Measurements from ENCODE around the gene ZDHHC11.
"Not testable (repeated sequence)": the region's sequence is repeated elsewhere in the genome, so short reads cannot be mapped to it uniquely, and the experiment has no call there.

The ZDHHC11 gene

DNA sequence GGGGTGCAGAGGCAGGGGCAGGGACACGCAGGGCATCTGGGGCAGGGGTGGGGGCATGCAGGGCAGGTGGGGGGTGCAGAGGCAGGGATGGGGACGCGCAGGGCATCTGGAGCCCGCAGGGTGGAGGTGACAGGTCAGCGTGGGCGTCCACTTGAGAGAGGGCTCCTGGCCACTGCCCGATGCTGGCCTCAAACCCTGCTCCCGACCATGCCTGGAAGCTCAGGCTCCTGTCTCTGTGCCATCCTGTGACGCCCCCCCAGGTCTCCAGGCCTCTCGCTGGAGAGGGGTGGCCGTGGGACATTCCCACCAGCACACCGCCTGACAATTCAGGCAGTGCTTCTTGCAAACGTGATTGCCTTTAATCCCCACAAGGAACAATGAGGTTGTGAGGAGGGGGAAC is 99.3 kb downstream of the ZDHHC11 start:
- Histone ChIP-seq H3K4me3 (ENCODE audit: low read depth, low read length) (no peak overlapping the region), H3K4ac (ENCODE audit: low read depth, low read length) (no peak overlapping the region), H3K9ac (ENCODE audit: low read length) (no peak overlapping the region), H2BK12ac (ENCODE audit: low read length) (no peak overlapping the region), H4K91ac (ENCODE audit: low read depth, low read length) (no peak overlapping the region), H3K27ac (ENCODE audit: low read depth, low read length) (no peak overlapping the region), H2BK120ac (ENCODE audit: insufficient read depth, low read length, poor library complexity) (no peak overlapping the region), H3K4me1 (ENCODE audit: control insufficient read depth in 1 of 2, insufficient read depth in 2 of 2, low read length in 2 of 2) (no peaks in the 10 kb centered on the region), H2AK5ac (ENCODE audit: low read length) (no peak overlapping the region), H3K79me1 (ENCODE audit: low read length) (no peaks in the 10 kb centered on the region), H3K36me3 (ENCODE audit: control insufficient read depth in 1 of 2, insufficient read depth in 2 of 2, low read length in 2 of 2) (no peaks in the 10 kb centered on the region), H3K27me3 (ENCODE audit: insufficient read depth, low read length) (no peaks in the 10 kb centered on the region), H3K79me2 (ENCODE audit: control insufficient read depth, insufficient read depth, low read length, poor library complexity) (no peaks in the 10 kb centered on the region), H3K23ac (ENCODE audit: low read length) (no peak overlapping the region), H2AFZ (ENCODE audit: insufficient read depth, low read length, poor library complexity) (no peak overlapping the region), H3K14ac (ENCODE audit: low read length) (no peak overlapping the region), H3K4me2 (ENCODE audit: low read length) (no peak overlapping the region), H3K18ac (ENCODE audit: low read length) (no peak overlapping the region), H3K9me3 (ENCODE audit: insufficient read depth, low read depth, low read length) (peaks cover 5% of the 10 kb centered on the region), H2BK5ac (ENCODE audit: low read depth, low read length, poor library complexity) (no peak overlapping the region), H4K12ac (ENCODE audit: low read depth, low read length) (no peak overlapping the region), H4K8ac (ENCODE audit: low read depth, low read length) (no peak overlapping the region)
- no peak for DNase-seq
- WGBS (ENCODE audit: extremely low coverage, insufficient coverage, insufficient read length), result no CpG with 5 or more reads among the region's 13 CpGs

DNA sequence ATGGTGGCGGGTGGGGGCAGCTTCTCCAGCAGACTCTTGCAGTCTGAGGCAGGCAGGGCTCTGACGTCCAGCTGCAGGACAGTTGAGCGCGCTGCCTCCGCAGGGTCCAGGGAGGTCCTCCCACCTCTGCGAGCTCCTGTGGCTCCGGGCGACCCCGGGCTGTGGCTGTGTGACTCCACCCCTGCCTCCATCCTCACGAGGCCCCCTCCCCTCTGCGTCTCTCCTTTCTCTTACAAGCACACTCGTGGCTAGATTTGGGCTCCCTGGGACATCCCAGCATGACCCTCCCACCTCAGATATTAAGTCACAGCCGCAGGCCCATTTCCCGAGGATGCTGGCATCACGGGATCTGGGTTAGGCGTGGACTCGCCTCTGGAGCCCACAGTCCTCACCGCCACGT is 100.6 kb downstream of the ZDHHC11 start:
- not testable (repeated sequence) for H3K79me2 ChIP-seq (ENCODE audit: control insufficient read depth, insufficient read depth, low read length, poor library complexity); H3K4me1 ChIP-seq (ENCODE audit: control insufficient read depth in 1 of 2, insufficient read depth in 2 of 2, low read length in 2 of 2); H3K27ac ChIP-seq (ENCODE audit: low read depth, low read length); H4K8ac ChIP-seq (ENCODE audit: low read depth, low read length); H2BK5ac ChIP-seq (ENCODE audit: low read depth, low read length, poor library complexity); H3K36me3 ChIP-seq (ENCODE audit: control insufficient read depth in 1 of 2, insufficient read depth in 2 of 2, low read length in 2 of 2); H4K12ac ChIP-seq (ENCODE audit: low read depth, low read length); H2BK12ac ChIP-seq (ENCODE audit: low read length); H3K18ac ChIP-seq (ENCODE audit: low read length); H2BK120ac ChIP-seq (ENCODE audit: insufficient read depth, low read length, poor library complexity); H3K27me3 ChIP-seq (ENCODE audit: insufficient read depth, low read length); H3K14ac ChIP-seq (ENCODE audit: low read length); H3K4me2 ChIP-seq (ENCODE audit: low read length); H3K9ac ChIP-seq (ENCODE audit: low read length); H4K91ac ChIP-seq (ENCODE audit: low read depth, low read length); H2AFZ ChIP-seq (ENCODE audit: insufficient read depth, low read length, poor library complexity); H3K4ac ChIP-seq (ENCODE audit: low read depth, low read length); H3K79me1 ChIP-seq (ENCODE audit: low read length); H2AK5ac ChIP-seq (ENCODE audit: low read length); H3K4me3 ChIP-seq (ENCODE audit: low read depth, low read length); H3K9me3 ChIP-seq (ENCODE audit: insufficient read depth, low read depth, low read length); H3K23ac ChIP-seq (ENCODE audit: low read length); DNase-seq
- no CpG with 5 or more reads among the region's 19 CpGs for whole genome bisulfite sequencing (ENCODE audit: extremely low coverage, insufficient coverage, insufficient read length)

DNA sequence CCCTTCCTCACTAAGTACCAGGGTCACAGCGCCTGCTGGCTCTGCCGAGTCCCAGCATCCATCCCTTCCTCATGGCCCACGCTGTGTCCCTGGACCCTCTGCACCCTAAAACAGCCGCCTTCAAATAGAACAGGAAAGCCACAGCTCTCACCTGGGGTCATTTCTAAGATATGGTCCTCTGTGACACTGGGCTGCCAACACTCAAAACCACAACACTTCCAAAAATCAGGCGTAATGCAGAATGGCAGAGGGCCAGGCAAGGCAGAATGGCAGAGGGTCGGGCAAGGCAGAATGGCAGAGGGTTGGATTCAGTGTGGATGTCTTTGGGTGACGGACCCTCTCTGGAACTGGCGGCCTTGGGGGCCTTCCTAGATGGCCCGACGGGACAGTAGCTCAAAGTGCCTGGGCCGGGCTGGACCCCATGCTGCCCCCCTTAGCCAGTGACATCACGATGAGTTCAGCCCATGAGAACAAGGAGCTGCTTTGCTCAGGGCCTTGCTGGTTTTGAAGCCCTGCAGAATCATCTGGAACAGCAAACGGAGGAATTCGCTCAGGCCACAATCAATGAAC is 101.6 kb downstream of the ZDHHC11 start:
- no peak for DNase-seq
- no peaks in the 10 kb centered on the region for H3K79me1 ChIP-seq (ENCODE audit: low read length)
- H2BK120ac ChIP-seq (ENCODE audit: insufficient read depth, low read length, poor library complexity), result no peak overlapping the region
- WGBS (ENCODE audit: extremely low coverage, insufficient coverage, insufficient read length), result no CpG with 5 or more reads among the region's 14 CpGs
- H3K27me3 ChIP-seq (ENCODE audit: insufficient read depth, low read length), result no peaks in the 10 kb centered on the region
- H2BK5ac ChIP-seq (ENCODE audit: low read depth, low read length, poor library complexity), result no peak overlapping the region
- no peak overlapping the region for H2BK12ac ChIP-seq (ENCODE audit: low read length)
- no peak overlapping the region for H4K8ac ChIP-seq (ENCODE audit: low read depth, low read length)
- no peaks in the 10 kb centered on the region for H3K36me3 ChIP-seq (ENCODE audit: control insufficient read depth in 1 of 2, insufficient read depth in 2 of 2, low read length in 2 of 2)
- H3K14ac ChIP-seq (ENCODE audit: low read length), result no peak overlapping the region
- H3K79me2 ChIP-seq (ENCODE audit: control insufficient read depth, insufficient read depth, low read length, poor library complexity), result no peaks in the 10 kb centered on the region
- H3K4me3 ChIP-seq (ENCODE audit: low read depth, low read length), result no peak overlapping the region
- H3K9me3 ChIP-seq (ENCODE audit: insufficient read depth, low read depth, low read length), result peaks cover 2% of the 10 kb centered on the region
- no peak overlapping the region for H4K12ac ChIP-seq (ENCODE audit: low read depth, low read length)
- H3K4me1 ChIP-seq (ENCODE audit: control insufficient read depth in 1 of 2, insufficient read depth in 2 of 2, low read length in 2 of 2), result no peaks in the 10 kb centered on the region
- H3K27ac ChIP-seq (ENCODE audit: low read depth, low read length), result no peak overlapping the region
- H2AK5ac ChIP-seq (ENCODE audit: low read length), result no peak overlapping the region
- no peak overlapping the region for H3K4me2 ChIP-seq (ENCODE audit: low read length)
- no peak overlapping the region for H2AFZ ChIP-seq (ENCODE audit: insufficient read depth, low read length, poor library complexity)
- no peak overlapping the region for H3K18ac ChIP-seq (ENCODE audit: low read length)
- no peak overlapping the region for H4K91ac ChIP-seq (ENCODE audit: low read depth, low read length)
- H3K23ac ChIP-seq (ENCODE audit: low read length), result no peak overlapping the region
- H3K9ac ChIP-seq (ENCODE audit: low read length), result no peak overlapping the region
- H3K4ac ChIP-seq (ENCODE audit: low read depth, low read length), result no peak overlapping the region

DNA sequence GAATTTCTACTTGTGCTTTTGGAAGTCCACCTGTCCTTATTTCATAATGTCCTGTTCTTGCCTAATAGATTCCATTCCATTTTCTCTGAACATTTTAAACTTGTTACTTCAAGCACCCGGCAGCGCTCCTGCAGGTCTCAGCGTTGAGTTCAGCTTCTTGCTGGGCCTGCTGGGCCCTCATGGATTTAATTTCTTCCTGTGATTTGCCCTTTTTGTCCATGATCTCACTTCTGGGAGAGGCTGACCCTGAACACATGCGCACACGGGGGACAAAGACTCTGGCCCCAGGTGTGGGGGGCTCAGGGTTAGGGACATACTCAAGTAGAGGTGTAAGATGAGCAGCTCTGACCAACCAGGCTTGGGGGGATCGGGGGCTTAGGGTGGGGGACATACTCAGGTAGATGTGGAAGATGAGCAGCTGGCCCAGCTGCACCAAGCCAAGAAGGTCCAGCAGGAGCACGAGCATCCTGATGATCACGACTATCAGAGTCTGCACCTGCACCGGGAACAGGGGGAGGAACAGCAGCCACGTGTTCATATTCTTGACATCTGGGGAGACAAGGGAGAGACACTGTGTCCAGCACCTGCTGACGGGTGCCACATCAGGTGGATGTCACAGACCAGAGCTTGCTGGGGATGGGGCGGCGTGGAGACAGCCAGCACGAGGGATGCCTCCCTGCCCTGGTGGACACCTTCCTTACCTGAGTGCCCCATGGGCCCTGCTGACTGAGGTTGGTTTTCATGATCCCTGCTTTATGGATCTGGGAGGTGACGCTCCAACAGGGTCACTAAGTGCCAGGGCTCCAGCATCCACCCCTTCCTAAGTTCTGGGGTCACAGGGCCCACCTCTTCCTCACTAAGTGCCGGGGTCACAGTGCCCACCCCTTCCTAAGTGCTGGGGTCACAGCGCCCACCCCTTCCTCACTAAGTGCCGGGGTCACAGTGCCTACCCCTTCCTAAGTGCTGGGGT is 102.5 kb downstream of the ZDHHC11 start:
- not testable (repeated sequence) for H3K36me3 ChIP-seq (ENCODE audit: control insufficient read depth in 1 of 2, insufficient read depth in 2 of 2, low read length in 2 of 2); H3K4me1 ChIP-seq (ENCODE audit: control insufficient read depth in 1 of 2, insufficient read depth in 2 of 2, low read length in 2 of 2); H2AK5ac ChIP-seq (ENCODE audit: low read length); H3K27ac ChIP-seq (ENCODE audit: low read depth, low read length); H3K14ac ChIP-seq (ENCODE audit: low read length); H2BK12ac ChIP-seq (ENCODE audit: low read length); H3K4ac ChIP-seq (ENCODE audit: low read depth, low read length); H2AFZ ChIP-seq (ENCODE audit: insufficient read depth, low read length, poor library complexity); H3K79me1 ChIP-seq (ENCODE audit: low read length); H3K18ac ChIP-seq (ENCODE audit: low read length); H3K9ac ChIP-seq (ENCODE audit: low read length); H3K79me2 ChIP-seq (ENCODE audit: control insufficient read depth, insufficient read depth, low read length, poor library complexity); H2BK120ac ChIP-seq (ENCODE audit: insufficient read depth, low read length, poor library complexity); H4K91ac ChIP-seq (ENCODE audit: low read depth, low read length); H3K27me3 ChIP-seq (ENCODE audit: insufficient read depth, low read length); H3K4me2 ChIP-seq (ENCODE audit: low read length); H2BK5ac ChIP-seq (ENCODE audit: low read depth, low read length, poor library complexity); H3K23ac ChIP-seq (ENCODE audit: low read length); H3K9me3 ChIP-seq (ENCODE audit: insufficient read depth, low read depth, low read length); H4K8ac ChIP-seq (ENCODE audit: low read depth, low read length); H3K4me3 ChIP-seq (ENCODE audit: low read depth, low read length)
- peak; percentile 41 to 92 for DNase-seq
- peak overlapping the region; percentile 74 for H4K12ac ChIP-seq (ENCODE audit: low read depth, low read length)
- WGBS (ENCODE audit: extremely low coverage, insufficient coverage, insufficient read length), result no CpG with 5 or more reads among the region's 18 CpGs
